HG02678 (cell line): Measurements from ENCODE around the gene ARL14EP.
A peak's percentile ranks its signal among the peaks of the same experiment; 100 is the strongest.

Experiments
- ATAC-seq: cut with Tn5 transposase; IDR thresholded peaks from one replicate; pipeline ENCODE4 v1.9.1; 2021; ENCODE audit warnings: mild to moderate bottlenecking, moderate library complexity; ENCODE audit not compliant: unreplicated experiment

The ARL14EP gene

GRCh38 chr11:30322826-30323710 lies at the start of gene ARL14EP:
Gene ARL14EP (plus strand): TSS chr11:30323104. CDS start chr11:30330949, 7,845 bp downstream.
- ATAC-seq = peak; percentile 97

- no peak for ATAC-seq
Observed at GRCh38 chr11:30277176-30277575, 45.7 kb upstream of the ARL14EP start.

GRCh38 chr11:30279796-30280195 lies 43.1 kb upstream of the ARL14EP start:
- no peak for ATAC-seq

- ATAC-seq = peak; percentile 26
Observed at GRCh38 chr11:30281476-30282288, 41.2 kb upstream of the ARL14EP start.

- ATAC-seq = peak; percentile 89
Observed at GRCh38 chr11:30282289-30282631, 40.6 kb upstream of the ARL14EP start.

- ATAC-seq = no peak
Observed at GRCh38 chr11:30284836-30285235, 38.1 kb upstream of the ARL14EP start.

- no peak for ATAC-seq
Observed at GRCh38 chr11:30285416-30286121, 37.3 kb upstream of the ARL14EP start.

- ATAC-seq = no peak
Observed at GRCh38 chr11:30291331-30291730, 31.6 kb upstream of the ARL14EP start.

GRCh38 chr11:30292545-30292944 lies 30.4 kb upstream of the ARL14EP start:
- ATAC-seq = no peak

- ATAC-seq = no peak
Observed at GRCh38 chr11:30295178-30295885, 27.6 kb upstream of the ARL14EP start.

- no peak for ATAC-seq
Observed at GRCh38 chr11:30304620-30305019, 18.3 kb upstream of the ARL14EP start.

- peak; percentile 97 for ATAC-seq
Observed at GRCh38 chr11:30310623-30311022, 12.3 kb upstream of the ARL14EP start.

GRCh38 chr11:30311189-30311588 lies 11.7 kb upstream of the ARL14EP start:
- no peak for ATAC-seq

- ATAC-seq = no peak
Observed at GRCh38 chr11:30312243-30312642, 10.7 kb upstream of the ARL14EP start.

GRCh38 chr11:30313580-30313979 lies 9.3 kb upstream of the ARL14EP start:
- ATAC-seq = no peak

GRCh38 chr11:30314625-30315024 lies 8.3 kb upstream of the ARL14EP start:
- no peak for ATAC-seq

- ATAC-seq = no peak
Observed at GRCh38 chr11:30316237-30316636, 6.7 kb upstream of the ARL14EP start.

- peak; percentile 60 for ATAC-seq
Observed at GRCh38 chr11:30317030-30317429, 5.9 kb upstream of the ARL14EP start.

GRCh38 chr11:30321321-30321720 lies 1.6 kb upstream of the ARL14EP start:
- ATAC-seq = no peak

GRCh38 chr11:30322191-30322590 lies 713 bp upstream of the ARL14EP start:
- no peak for ATAC-seq
